Stomach (tissue), 9 donors: ENCODE measurements around the gene HHIP. TPM values are rescaled to one million over a fixed set of nuclear protein-coding genes. Genes with fewer than 3 reads are reported as not detected.

Experiments used
- DNase-seq, 2 donors: peaks; one replicate each; pipeline versions ENCODE4 v3.0.0 to v3.0.0-alpha.2; 2013 to 2019
- H3K27ac ChIP-seq, 5 donors: fragments of 200-600 bp in 4 of 5; sonication (generic) in 4 of 5; one replicate each; pipeline ENCODE4 v1.5.1; 2013 to 2019; ENCODE audit warnings: mild to moderate bottlenecking in 1 of 5, moderate library complexity in 1 of 5
- H3K27me3 ChIP-seq, 3 donors: fragments of 200-600 bp; sonication (generic); one replicate each; pipeline ENCODE4 v1.5.1; 2017 to 2019; ENCODE audit warnings: mixed run types in 1 of 3
- H3K36me3 ChIP-seq, 4 donors: fragments of 200-600 bp; sonication (generic); 1 replicate in 3 of 4; 2 replicates in 1 of 4; pipeline ENCODE4 v1.5.1; 2016 to 2019
- H3K4me1 ChIP-seq, 4 donors: fragments of 200-600 bp; sonication (generic); one replicate each; pipeline ENCODE4 v1.5.1; 2016 to 2019
- H3K4me3 ChIP-seq, 4 donors: fragments of 200-600 bp; sonication (generic) in 3 of 4; one replicate each; pipeline ENCODE4 v1.5.1; 2016 to 2019; ENCODE audit warnings: mild to moderate bottlenecking in 1 of 4
- H3K9me3 ChIP-seq, 4 donors: fragments of 200-600 bp; sonication (generic); one replicate each; pipeline ENCODE4 v1.5.1; 2016 to 2019
- CTCF ChIP-seq, 7 experiments: fragments of 450-650 bp in 4 of 7; fragments of 200-600 bp in 3 of 7; sonication (generic) in 3 of 7; IDR thresholded peaks; one replicate each; pipeline ENCODE4 v1.5.1; 2016 to 2019; ENCODE audit warnings: antibody characterized with exemption in 7 of 7, control low read depth in 2 of 7, mild to moderate bottlenecking in 1 of 7
- EP300 ChIP-seq: sonication (generic); formaldehyde crosslinking; IDR thresholded peaks from one replicate; pipeline ENCODE4 v1.6.1; 2017; ENCODE audit warnings: antibody characterized with exemption
- POLR2A ChIP-seq, 4 donors: fragments of 450-650 bp; IDR thresholded peaks; one replicate each; pipeline ENCODE4 v1.6.1; 2016; ENCODE audit warnings: antibody characterized with exemption in 4 of 4, control low read depth in 2 of 4, mild to moderate bottlenecking in 1 of 4, moderate library complexity in 1 of 4
- POLR2AphosphoS5 ChIP-seq, 3 donors: sonication (generic); formaldehyde crosslinking; IDR thresholded peaks; one replicate each; pipeline ENCODE4 v1.6.1; 2016; ENCODE audit warnings: antibody characterized with exemption in 3 of 3
- WGBS, 5 donors: extraction: QIAGEN DNeasy Blood & Tissue Kit in 3 of 5; methylation state at CpG; one replicate each; pipeline versions ENCODE4 v1.1.5 to v1.1.7; 2013 to 2018; 5-methylcytosine and 5-hydroxymethylcytosine counted together
- intact Hi-C: fragments of 100-400 bp; cut with DNase I; formaldehyde crosslinking; loops from one replicate; pipeline ENCODE4 v1.15.1; 2023; ENCODE audit warnings: low total_unique reads
- polyA plus RNA-seq, 3 donors: library from polyadenylated mRNA; stranded (reverse); fragments of 200-250 nt; gene quantifications; one replicate each; pipeline ENCODE4 v1.2.3, GENCODE V29; 2013
- total RNA-seq, 5 donors: library from RNA; depleted of rRNA; stranded (reverse); fragments of >200 nt; gene quantifications; one replicate each; pipeline versions ENCODE4 v1.1.0 to v1.2.3, GENCODE V29; 2014 to 2016
- donor health status: healthy with polysubstance abuse.
- donor health status: Bipolar disorder and iron deficiency.
- donor health status: healthy.

Gene HHIP
- total and polyA plus RNA-seq, 8 donors = 0.29 to 33.0 (median 3.5) TPM; not detected in 1

- Histone ChIP-seq H3K4me3 (no peak overlapping the region), H3K27ac (no peak overlapping the region), H3K4me1 (peaks cover 11 to 28% (median 23%) of the 10 kb centered on the region in 4 donors), H3K27me3 (peaks cover 3 to 50% (median 34%) of the 10 kb centered on the region in 3 donors), H3K9me3 (no peaks in the 10 kb centered on the region), H3K36me3 (no peaks in the 10 kb centered on the region)
- no peak for DNase-seq
- 56 to 86% (median 61%) methylated on average over 1 of the region's 1 CpG for WGBS, 5 donors
- intact Hi-C loops = no loop called here
- TF ChIP-seq CTCF (IDR thresholded peaks at IDR 0.05) = no peak
- TF ChIP-seq POLR2A (IDR thresholded peaks at IDR 0.05) = no peak
- TF ChIP-seq EP300 = no peak
- TF ChIP-seq POLR2AphosphoS5 (IDR thresholded peaks at IDR 0.05) = no peak
These were observed 3.7 kb downstream of the HHIP start for GRCh38 chr4:144649646-144650045.

GRCh38 chr4:144650311-144651005 is 4.5 kb downstream of the HHIP start:
- Histone ChIP-seq H3K27me3 (peaks cover 3 to 42% (median 30%) of the 10 kb centered on the region in 3 donors), H3K4me3 (no peak overlapping the region), H3K9me3 (no peaks in the 10 kb centered on the region), H3K36me3 (no peaks in the 10 kb centered on the region), H3K4me1 (peaks cover 11 to 20% (median 19%) of the 10 kb centered on the region in 4 donors), H3K27ac (no peak overlapping the region)
- 76 to 84% (median 81%) methylated on average over 5 of the region's 5 CpGs for WGBS, 5 donors
- no peak for TF ChIP-seq EP300
- TF ChIP-seq POLR2A (IDR thresholded peaks at IDR 0.05) = no peak
- TF ChIP-seq POLR2AphosphoS5 (IDR thresholded peaks at IDR 0.05) = no peak
- TF ChIP-seq CTCF (IDR thresholded peaks at IDR 0.05) = no peak
- intact Hi-C loops = no loop called here
- no peak for DNase-seq

- Histone ChIP-seq H3K4me1 (no peaks in the 10 kb centered on the region), H3K27ac (no peak overlapping the region), H3K36me3 (no peaks in the 10 kb centered on the region), H3K27me3 (peaks cover 0 to 8% (median 0%) of the 10 kb centered on the region in 3 donors), H3K4me3 (no peak overlapping the region), H3K9me3 (no peaks in the 10 kb centered on the region)
- 57 to 69% (median 61%) methylated on average over 4 of the region's 4 CpGs for WGBS, 5 donors
- intact Hi-C loops = no loop called here
- no peak for TF ChIP-seq CTCF (IDR thresholded peaks at IDR 0.05)
- no peak for TF ChIP-seq EP300
- no peak for TF ChIP-seq POLR2A (IDR thresholded peaks at IDR 0.05)
- TF ChIP-seq POLR2AphosphoS5 (IDR thresholded peaks at IDR 0.05) = no peak
- no peak for DNase-seq
These were observed 8.0 kb downstream of the HHIP start for GRCh38 chr4:144653781-144654545.

- DNase-seq = no peak
- no peak overlapping the region for H3K4me3 ChIP-seq
- WGBS, 5 donors = 75 to 90% (median 81%) methylated on average over 2 of the region's 2 CpGs
- H3K27me3 ChIP-seq = no peaks in the 10 kb centered on the region
- H3K4me1 ChIP-seq = no peaks in the 10 kb centered on the region
- H3K36me3 ChIP-seq = no peaks in the 10 kb centered on the region
- TF ChIP-seq CTCF (IDR thresholded peaks at IDR 0.05) = no peak
- intact Hi-C loops = no loop called here
- H3K9me3 ChIP-seq = no peaks in the 10 kb centered on the region
- H3K27ac ChIP-seq = no peak overlapping the region
These were observed 9.5 kb downstream of the HHIP start for GRCh38 chr4:144655491-144655890.
